GM21619 (cell line): Measurements from ENCODE around the gene DMC1.
"Not testable (repeated sequence)": the region's sequence is repeated elsewhere in the genome, so short reads cannot be mapped to it uniquely, and the experiment has no call there.

Experiments
- ATAC-seq: cut with Tn5 transposase; IDR thresholded peaks from one replicate; pipeline ENCODE4 v1.9.1; 2021; ENCODE audit not compliant: unreplicated experiment

The DMC1 gene

GRCh38 chr22:38470179-38470578 lies 99.8 kb downstream of the DMC1 start:
- ATAC-seq = not testable (repeated sequence)

DNA sequence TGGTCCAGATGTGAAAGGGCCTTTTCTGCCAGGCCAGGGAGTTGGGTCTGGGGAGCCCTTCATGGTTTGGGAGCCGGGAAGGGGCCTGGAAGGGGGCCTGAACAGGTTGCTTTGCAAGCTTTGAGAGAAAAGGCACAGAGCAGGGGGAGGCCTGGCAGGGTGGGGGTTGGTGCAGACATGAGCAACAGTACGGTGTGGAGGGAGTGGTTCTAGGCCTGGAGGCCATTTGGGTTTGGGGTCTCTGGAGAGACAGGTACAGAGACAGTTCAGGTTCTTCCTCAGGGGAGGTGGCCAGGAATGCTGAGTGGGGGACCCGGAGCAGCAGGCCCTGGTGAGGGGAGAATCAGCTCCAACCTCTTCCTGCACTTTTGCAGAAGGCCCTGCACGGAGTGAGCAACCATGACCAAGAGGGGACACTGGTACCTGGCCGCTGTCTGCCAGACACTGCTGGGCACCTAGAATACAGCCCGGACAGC lies 100.6 kb downstream of the DMC1 start:
- ATAC-seq = no peak
